ENCODE results near the gene ZNF689.
A peak's percentile ranks its signal among the peaks of the same experiment; 100 is the strongest.
"Not testable (repeated sequence)": the region's sequence is repeated elsewhere in the genome, so short reads cannot be mapped to it uniquely, and the experiment has no call there.

Gene ZNF689

GRCh38 chr16:30633526-30633925 lies 23.3 kb upstream of the ZNF689 start:
- Histone ChIP-seq H2BK5ac (ENCODE audit: low read depth, low read length, poor library complexity) (no peak overlapping the region), H3K27me3 (ENCODE audit: insufficient read depth, low read length) (no peaks in the 10 kb centered on the region)
- no CpG with 5 or more reads among the region's 17 CpGs for WGBS (ENCODE audit: extremely low coverage, insufficient coverage, insufficient read length)

DNA sequence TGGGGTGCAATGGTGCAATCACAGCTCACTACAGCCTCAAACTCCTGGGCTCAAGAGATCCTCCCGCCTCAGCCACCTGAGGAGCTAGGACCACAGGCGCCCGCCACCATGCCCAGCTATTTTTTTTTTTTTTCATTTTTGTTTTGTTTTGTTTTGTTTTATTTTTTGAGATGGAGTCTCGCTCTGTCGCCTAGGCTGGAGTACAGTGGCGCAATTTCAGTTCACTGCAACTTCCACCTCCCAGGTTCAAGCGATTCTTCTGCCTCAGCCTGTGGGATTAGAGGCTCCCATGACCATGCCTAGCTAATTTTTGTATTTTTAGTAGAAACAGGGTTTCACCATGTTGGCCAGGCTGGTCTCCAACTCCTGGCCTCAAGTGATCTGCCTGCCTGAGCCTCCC lies 22.3 kb upstream of the ZNF689 start:
- H3K27me3 ChIP-seq (ENCODE audit: insufficient read depth, low read length); H4K12ac ChIP-seq (ENCODE audit: low read depth, low read length); H2BK12ac ChIP-seq (ENCODE audit: low read length); H4K8ac ChIP-seq (ENCODE audit: low read depth, low read length); H3K36me3 ChIP-seq (ENCODE audit: control insufficient read depth in 1 of 2, insufficient read depth in 2 of 2, low read length in 2 of 2); H3K9me3 ChIP-seq (ENCODE audit: insufficient read depth, low read depth, low read length); H3K18ac ChIP-seq (ENCODE audit: low read length); H2BK120ac ChIP-seq (ENCODE audit: insufficient read depth, low read length, poor library complexity); H3K4ac ChIP-seq (ENCODE audit: low read depth, low read length); H3K4me2 ChIP-seq (ENCODE audit: low read length); H3K79me2 ChIP-seq (ENCODE audit: control insufficient read depth, insufficient read depth, low read length, poor library complexity); DNase-seq; H2BK5ac ChIP-seq (ENCODE audit: low read depth, low read length, poor library complexity); H4K91ac ChIP-seq (ENCODE audit: low read depth, low read length); H2AK5ac ChIP-seq (ENCODE audit: low read length); H3K79me1 ChIP-seq (ENCODE audit: low read length); H3K4me3 ChIP-seq (ENCODE audit: low read depth, low read length); H3K4me1 ChIP-seq (ENCODE audit: control insufficient read depth in 1 of 2, insufficient read depth in 2 of 2, low read length in 2 of 2); H3K9ac ChIP-seq (ENCODE audit: low read length); H2AFZ ChIP-seq (ENCODE audit: insufficient read depth, low read length, poor library complexity); H3K14ac ChIP-seq (ENCODE audit: low read length); H3K23ac ChIP-seq (ENCODE audit: low read length); H3K27ac ChIP-seq (ENCODE audit: low read depth, low read length): not testable (repeated sequence)
- no CpG with 5 or more reads among the region's 7 CpGs for WGBS (ENCODE audit: extremely low coverage, insufficient coverage, insufficient read length)

More at GRCh38 chr16:30633526-30633925, 23.3 kb upstream of the ZNF689 start:
- Histone ChIP-seq H3K79me2 (ENCODE audit: control insufficient read depth, insufficient read depth, low read length, poor library complexity) (peaks cover 4% of the 10 kb centered on the region), H2BK120ac (ENCODE audit: insufficient read depth, low read length, poor library complexity) (no peak overlapping the region), H3K9me3 (ENCODE audit: insufficient read depth, low read depth, low read length) (no peaks in the 10 kb centered on the region), H3K79me1 (ENCODE audit: low read length) (peaks cover 9% of the 10 kb centered on the region), H3K9ac (ENCODE audit: low read length) (no peak overlapping the region), H4K8ac (ENCODE audit: low read depth, low read length) (peak overlapping the region; percentile 91), H2BK12ac (ENCODE audit: low read length) (no peak overlapping the region), H3K27ac (ENCODE audit: low read depth, low read length) (no peak overlapping the region), H2AFZ (ENCODE audit: insufficient read depth, low read length, poor library complexity) (peak overlapping the region; percentile 38), H2AK5ac (ENCODE audit: low read length) (peak overlapping the region; percentile 91), H3K36me3 (ENCODE audit: control insufficient read depth in 1 of 2, insufficient read depth in 2 of 2, low read length in 2 of 2) (no peaks in the 10 kb centered on the region), H4K91ac (ENCODE audit: low read depth, low read length) (peak overlapping the region; percentile 64), H3K4me3 (ENCODE audit: low read depth, low read length) (no peak overlapping the region), H3K14ac (ENCODE audit: low read length) (peak overlapping the region; percentile 44), H3K18ac (ENCODE audit: low read length) (no peak overlapping the region), H3K4ac (ENCODE audit: low read depth, low read length) (no peak overlapping the region), H3K4me2 (ENCODE audit: low read length) (peak overlapping the region; percentile 94), H3K23ac (ENCODE audit: low read length) (no peak overlapping the region), H3K4me1 (ENCODE audit: control insufficient read depth in 1 of 2, insufficient read depth in 2 of 2, low read length in 2 of 2) (peaks cover 0 to 2% of the 10 kb centered on the region in 2 experiments), H4K12ac (ENCODE audit: low read depth, low read length) (peak overlapping the region; percentile 96)
- no peak for DNase-seq

DNA sequence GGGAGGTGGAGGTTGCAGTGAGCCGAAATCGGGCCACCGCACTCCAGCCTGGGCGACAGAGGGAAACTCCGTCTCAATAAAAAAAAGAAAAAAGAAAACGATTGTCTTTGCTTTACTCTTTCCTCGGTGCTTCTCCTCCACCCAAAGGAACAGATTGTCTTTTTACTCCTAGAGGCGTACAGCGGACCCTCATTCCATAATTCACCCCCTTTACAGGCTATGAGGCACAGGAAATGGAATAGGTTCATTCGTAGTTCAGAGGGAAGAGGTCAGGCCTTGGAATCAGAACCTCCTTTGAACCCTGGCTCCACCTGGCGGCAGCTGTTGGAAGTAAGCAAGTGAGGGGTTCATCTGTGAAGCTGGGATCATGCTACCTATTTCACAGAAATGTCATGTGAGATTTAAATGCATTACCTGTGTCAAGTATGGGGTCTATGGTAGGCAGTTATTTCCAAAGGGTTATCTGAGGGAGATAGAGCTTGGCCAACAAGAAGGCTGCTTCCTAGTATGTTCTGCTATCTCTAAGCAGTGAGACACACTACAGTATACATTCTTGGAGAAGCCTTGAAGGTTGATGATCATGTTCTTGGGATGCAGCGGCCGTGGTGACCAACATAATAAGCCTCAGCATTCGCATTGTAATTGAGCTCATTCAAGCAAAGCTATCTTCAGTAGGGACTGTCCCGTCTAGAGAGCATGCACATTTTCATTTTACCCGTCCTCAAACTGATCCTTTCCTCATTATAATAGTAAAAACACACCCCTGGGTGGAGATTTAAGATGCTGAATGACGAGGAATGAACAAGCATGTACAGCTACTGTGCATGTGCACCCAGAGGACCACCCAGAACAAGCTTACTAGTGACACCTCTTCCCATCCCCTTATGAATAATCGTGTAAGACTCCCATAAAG lies 18.7 kb upstream of the ZNF689 start:
- H3K23ac ChIP-seq (ENCODE audit: low read length) = no peak overlapping the region
- WGBS (ENCODE audit: extremely low coverage, insufficient coverage, insufficient read length) = no CpG with 5 or more reads among the region's 18 CpGs

DNA sequence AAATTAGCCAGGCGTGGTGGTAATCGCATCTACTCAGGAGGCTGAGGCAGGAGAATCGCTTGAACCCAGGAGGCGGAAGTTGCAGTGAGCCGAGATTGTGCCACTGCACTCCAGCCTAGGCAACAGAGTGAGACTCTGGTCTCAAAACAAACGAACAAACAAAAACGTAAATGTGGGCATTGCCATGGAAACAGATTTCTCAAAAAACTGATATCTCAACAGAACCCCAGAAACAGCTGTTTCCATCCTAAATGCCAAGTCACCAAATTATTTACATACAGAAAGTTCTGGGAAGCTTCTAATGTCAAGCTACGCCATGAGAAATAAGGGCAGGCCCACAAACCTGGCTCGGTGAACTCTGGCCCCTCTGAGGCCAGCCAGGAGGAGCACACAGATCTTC lies 16.0 kb upstream of the ZNF689 start:
- Histone ChIP-seq H4K12ac (ENCODE audit: low read depth, low read length) (no peak overlapping the region), H4K8ac (ENCODE audit: low read depth, low read length) (no peak overlapping the region), H3K14ac (ENCODE audit: low read length) (no peak overlapping the region), H3K79me1 (ENCODE audit: low read length) (no peaks in the 10 kb centered on the region), H2BK12ac (ENCODE audit: low read length) (no peak overlapping the region), H3K79me2 (ENCODE audit: control insufficient read depth, insufficient read depth, low read length, poor library complexity) (no peaks in the 10 kb centered on the region), H3K27ac (ENCODE audit: low read depth, low read length) (no peak overlapping the region), H2BK5ac (ENCODE audit: low read depth, low read length, poor library complexity) (no peak overlapping the region), H3K4me3 (ENCODE audit: low read depth, low read length) (no peak overlapping the region), H3K23ac (ENCODE audit: low read length) (no peak overlapping the region), H2AFZ (ENCODE audit: insufficient read depth, low read length, poor library complexity) (no peak overlapping the region), H3K4me2 (ENCODE audit: low read length) (no peak overlapping the region), H4K91ac (ENCODE audit: low read depth, low read length) (no peak overlapping the region), H2BK120ac (ENCODE audit: insufficient read depth, low read length, poor library complexity) (no peak overlapping the region), H3K9me3 (ENCODE audit: insufficient read depth, low read depth, low read length) (peaks cover 6% of the 10 kb centered on the region), H3K4ac (ENCODE audit: low read depth, low read length) (no peak overlapping the region), H3K27me3 (ENCODE audit: insufficient read depth, low read length) (no peaks in the 10 kb centered on the region), H3K9ac (ENCODE audit: low read length) (no peak overlapping the region), H3K18ac (ENCODE audit: low read length) (no peak overlapping the region), H3K4me1 (ENCODE audit: control insufficient read depth in 1 of 2, insufficient read depth in 2 of 2, low read length in 2 of 2) (no peaks in the 10 kb centered on the region), H3K36me3 (ENCODE audit: control insufficient read depth in 1 of 2, insufficient read depth in 2 of 2, low read length in 2 of 2) (no peaks in the 10 kb centered on the region), H2AK5ac (ENCODE audit: low read length) (no peak overlapping the region)
- WGBS (ENCODE audit: extremely low coverage, insufficient coverage, insufficient read length) = no CpG with 5 or more reads among the region's 9 CpGs
- DNase-seq = peak in 1 of 2 donors; percentile 25

More for the DNA sequence above, 18.7 kb upstream of the ZNF689 start:
- Histone ChIP-seq H2AK5ac (ENCODE audit: low read length) (no peak overlapping the region), H4K8ac (ENCODE audit: low read depth, low read length) (no peak overlapping the region), H3K4me2 (ENCODE audit: low read length) (no peak overlapping the region), H3K79me1 (ENCODE audit: low read length) (peaks cover 3% of the 10 kb centered on the region), H2BK5ac (ENCODE audit: low read depth, low read length, poor library complexity) (no peak overlapping the region), H3K4me3 (ENCODE audit: low read depth, low read length) (no peak overlapping the region), H2AFZ (ENCODE audit: insufficient read depth, low read length, poor library complexity) (no peak overlapping the region), H3K36me3 (ENCODE audit: control insufficient read depth in 1 of 2, insufficient read depth in 2 of 2, low read length in 2 of 2) (no peaks in the 10 kb centered on the region), H3K4me1 (ENCODE audit: control insufficient read depth in 1 of 2, insufficient read depth in 2 of 2, low read length in 2 of 2) (no peaks in the 10 kb centered on the region), H3K18ac (ENCODE audit: low read length) (no peak overlapping the region), H4K91ac (ENCODE audit: low read depth, low read length) (no peak overlapping the region), H3K27me3 (ENCODE audit: insufficient read depth, low read length) (no peaks in the 10 kb centered on the region), H3K79me2 (ENCODE audit: control insufficient read depth, insufficient read depth, low read length, poor library complexity) (no peaks in the 10 kb centered on the region), H2BK120ac (ENCODE audit: insufficient read depth, low read length, poor library complexity) (no peak overlapping the region), H3K27ac (ENCODE audit: low read depth, low read length) (no peak overlapping the region), H2BK12ac (ENCODE audit: low read length) (no peak overlapping the region), H3K4ac (ENCODE audit: low read depth, low read length) (no peak overlapping the region), H3K9ac (ENCODE audit: low read length) (no peak overlapping the region), H4K12ac (ENCODE audit: low read depth, low read length) (no peak overlapping the region), H3K14ac (ENCODE audit: low read length) (no peak overlapping the region), H3K9me3 (ENCODE audit: insufficient read depth, low read depth, low read length) (peaks cover 6% of the 10 kb centered on the region)
- peak; percentile 82 to 97 for DNase-seq
